Measurements from ENCODE around the gene KIAA1958. TPM values are rescaled to one million over a fixed set of nuclear protein-coding genes. Genes with fewer than 3 reads are reported as not detected.

The KIAA1958 gene
- total RNA-seq, 2 donors from 2014 or later: 5.8 to 6.0 TPM

GRCh38 chr9:112558476-112558875, 71.8 kb downstream of the KIAA1958 start:
- H3K36me3 ChIP-seq: no peaks in the 10 kb centered on the region
- DNase-seq (ENCODE audit: low spot score) (no peak), ATAC-seq (ENCODE audit: insufficient number of reproducible peaks, low FRiP score, low read depth) (no peak)
- H3K4me1 ChIP-seq (ENCODE audit: control insufficient read depth in 1 of 2, low read depth in 2 of 2): peaks cover 0 to 11% of the 10 kb centered on the region in 2 donors
- no peak overlapping the region for H3K27ac ChIP-seq
- no peak overlapping the region for H3K4me3 ChIP-seq
- TF ChIP-seq CTCF (IDR thresholded peaks at IDR 0.05): no peak
- no peaks in the 10 kb centered on the region for H3K27me3 ChIP-seq (replicated peaks; ENCODE audit: insufficient read depth)
- H3K9me3 ChIP-seq: no peaks in the 10 kb centered on the region

DNA sequence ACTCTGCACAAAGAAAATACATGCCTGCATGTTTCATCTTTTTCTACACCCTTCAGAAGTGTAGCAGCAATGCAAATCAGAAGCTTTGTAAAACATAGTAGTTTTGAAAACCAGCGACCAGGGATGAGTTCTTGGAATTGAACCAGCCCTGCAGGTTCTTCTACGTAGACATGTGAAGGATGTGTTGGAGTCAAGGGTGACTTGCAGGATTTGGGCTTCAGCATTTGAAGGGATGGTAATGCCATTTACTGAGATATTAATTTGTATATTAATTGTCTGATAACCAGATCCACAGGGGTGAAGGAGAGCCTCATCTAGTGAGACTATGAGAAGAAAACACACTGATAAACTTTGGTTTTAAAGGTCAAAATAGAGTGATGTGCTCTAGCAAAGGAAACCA, 72.4 kb downstream of the KIAA1958 start:
- TF ChIP-seq CTCF (IDR thresholded peaks at IDR 0.05): no peak
- no peak overlapping the region for H3K27ac ChIP-seq
- DNase-seq (ENCODE audit: low spot score) (no peak), ATAC-seq (ENCODE audit: insufficient number of reproducible peaks, low FRiP score, low read depth) (no peak)
- no peak overlapping the region for H3K4me3 ChIP-seq
- H3K27me3 ChIP-seq (replicated peaks; ENCODE audit: insufficient read depth): no peaks in the 10 kb centered on the region
- peaks cover 3% of the 10 kb centered on the region for H3K9me3 ChIP-seq
- no peaks in the 10 kb centered on the region for H3K36me3 ChIP-seq
- peaks cover 0 to 8% of the 10 kb centered on the region in 2 donors for H3K4me1 ChIP-seq (ENCODE audit: control insufficient read depth in 1 of 2, low read depth in 2 of 2)

GRCh38 chr9:112559629-112560413, 73.2 kb downstream of the KIAA1958 start:
- H3K4me1 ChIP-seq (ENCODE audit: control insufficient read depth in 1 of 2, low read depth in 2 of 2): peaks cover 0 to 8% of the 10 kb centered on the region in 2 donors
- H3K27me3 ChIP-seq (replicated peaks; ENCODE audit: insufficient read depth): no peaks in the 10 kb centered on the region
- H3K9me3 ChIP-seq: peaks cover 6% of the 10 kb centered on the region
- no peak for TF ChIP-seq CTCF (IDR thresholded peaks at IDR 0.05)
- no peak overlapping the region for H3K27ac ChIP-seq
- DNase-seq (ENCODE audit: low spot score) (no peak), ATAC-seq (ENCODE audit: insufficient number of reproducible peaks, low FRiP score, low read depth) (no peak)
- no peak overlapping the region for H3K4me3 ChIP-seq
- no peaks in the 10 kb centered on the region for H3K36me3 ChIP-seq

DNA sequence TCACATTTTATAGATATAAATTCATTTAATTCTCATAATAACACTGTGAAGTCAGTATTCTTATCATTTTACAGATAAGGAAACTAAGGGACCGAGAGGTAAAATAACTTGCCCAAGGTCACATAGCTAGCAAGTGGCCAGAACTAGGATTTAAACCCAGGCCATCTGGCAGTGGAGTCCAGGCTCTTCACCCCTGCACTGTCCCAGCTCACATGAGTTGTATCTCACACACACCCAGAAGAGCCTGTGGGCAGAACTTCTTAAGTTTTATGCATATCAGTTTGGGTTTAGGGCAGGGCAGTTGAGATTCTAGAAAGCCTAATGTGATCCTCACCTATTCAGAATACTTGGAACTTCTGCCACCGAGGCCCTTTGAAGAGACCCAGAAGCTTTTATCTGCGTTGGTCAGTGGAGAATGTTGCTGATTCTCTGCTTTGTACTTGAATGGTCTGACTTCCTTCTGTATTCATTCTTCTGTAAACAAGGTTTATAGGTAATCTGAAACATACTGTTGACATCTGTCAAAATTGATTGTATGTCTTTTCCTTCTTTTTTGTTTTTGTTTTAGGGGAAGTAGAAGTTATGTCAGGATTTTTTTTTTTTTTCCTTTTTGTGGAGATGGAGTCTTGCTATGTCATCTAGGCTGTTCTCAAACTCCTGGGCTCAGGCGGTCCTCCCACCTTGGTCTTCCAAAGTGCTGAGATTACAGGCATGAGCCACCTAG, 75.8 kb downstream of the KIAA1958 start:
- no peak overlapping the region for H3K27ac ChIP-seq
- no peak for DNase-seq (ENCODE audit: low spot score)
- H3K4me1 ChIP-seq (ENCODE audit: control insufficient read depth in 1 of 2, low read depth in 2 of 2): peaks cover 0 to 8% of the 10 kb centered on the region in 2 donors
- no peak for TF ChIP-seq CTCF (IDR thresholded peaks at IDR 0.05)
- H3K9me3 ChIP-seq: peaks cover 6% of the 10 kb centered on the region
- no peaks in the 10 kb centered on the region for H3K36me3 ChIP-seq
- H3K4me3 ChIP-seq: no peak overlapping the region
- no peaks in the 10 kb centered on the region for H3K27me3 ChIP-seq (replicated peaks; ENCODE audit: insufficient read depth)
- no peak for ATAC-seq (ENCODE audit: insufficient number of reproducible peaks, low FRiP score, low read depth)

DNA sequence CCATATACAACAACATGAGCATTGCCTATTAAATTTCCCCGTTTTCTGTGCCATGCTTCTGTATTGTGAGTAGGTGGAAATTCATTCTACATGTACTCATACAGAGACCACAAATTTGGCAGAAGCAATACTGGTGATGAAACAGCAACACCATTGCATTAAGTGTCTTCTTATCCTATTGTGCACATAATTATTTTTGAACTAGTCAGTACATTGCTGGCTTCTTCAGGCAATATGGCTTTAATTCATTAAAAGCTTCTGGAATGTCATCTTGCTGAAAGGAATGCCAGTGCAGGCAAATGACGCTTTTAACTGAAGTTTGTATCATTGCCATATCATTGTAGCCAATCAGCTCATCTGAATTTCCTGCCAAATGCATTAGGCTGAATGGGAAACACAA, 82.6 kb downstream of the KIAA1958 start:
- Histone ChIP-seq H3K4me3 (no peak overlapping the region), H3K27me3 (replicated peaks; ENCODE audit: insufficient read depth) (no peaks in the 10 kb centered on the region), H3K36me3 (no peaks in the 10 kb centered on the region), H3K27ac (no peak overlapping the region), H3K4me1 (ENCODE audit: control insufficient read depth in 1 of 2, low read depth in 2 of 2) (no peaks in the 10 kb centered on the region), H3K9me3 (peaks cover 2% of the 10 kb centered on the region)
- ATAC-seq (ENCODE audit: insufficient number of reproducible peaks, low FRiP score, low read depth) (no peak), DNase-seq (ENCODE audit: low spot score) (no peak)
- TF ChIP-seq CTCF (IDR thresholded peaks at IDR 0.05): no peak

Measured in thoracic aorta (tissue), 2 donors.